ENCODE results near the gene MARCHF5.

- TF ChIP-seq CTCF (IDR thresholded peaks at IDR 0.05) (no peak), POLR2AphosphoS5 (IDR thresholded peaks at IDR 0.05) (no peak)
These were observed 72.5 kb downstream of the MARCHF5 start for GRCh38 chr10:92363498-92363897.
